Vagina (tissue), 2 donors: ENCODE data around the gene SPATA6L.

ENCODE experiments used
- POLR2A ChIP-seq, 2 donors: fragments of 450-650 bp; IDR thresholded peaks; one replicate each; pipeline ENCODE4 v1.6.1; 2017; ENCODE audit warnings: antibody characterized with exemption in 2 of 2, mild to moderate bottlenecking in 2 of 2, moderate library complexity in 2 of 2
- POLR2AphosphoS5 ChIP-seq, 2 donors: sonication (generic); formaldehyde crosslinking; IDR thresholded peaks; one replicate each; pipeline ENCODE4 v1.9.0; 2017; ENCODE audit warnings: antibody characterized with exemption in 2 of 2, mild to moderate bottlenecking in 2 of 2, low read depth in 1 of 2; ENCODE audit not compliant: insufficient read depth in 1 of 2
- TF ChIP-seq, protein P1 (sequence below), 3 experiments: fragments of 450-650 bp in 2 of 3; fragments of 200-600 bp in 1 of 3; sonication (generic) in 1 of 3; IDR thresholded peaks; one replicate each; pipeline ENCODE4 v1.5.1; 2017 to 2019; ENCODE audit warnings: antibody characterized with exemption in 3 of 3, mild to moderate bottlenecking in 2 of 3, moderate library complexity in 2 of 3

DNA sequence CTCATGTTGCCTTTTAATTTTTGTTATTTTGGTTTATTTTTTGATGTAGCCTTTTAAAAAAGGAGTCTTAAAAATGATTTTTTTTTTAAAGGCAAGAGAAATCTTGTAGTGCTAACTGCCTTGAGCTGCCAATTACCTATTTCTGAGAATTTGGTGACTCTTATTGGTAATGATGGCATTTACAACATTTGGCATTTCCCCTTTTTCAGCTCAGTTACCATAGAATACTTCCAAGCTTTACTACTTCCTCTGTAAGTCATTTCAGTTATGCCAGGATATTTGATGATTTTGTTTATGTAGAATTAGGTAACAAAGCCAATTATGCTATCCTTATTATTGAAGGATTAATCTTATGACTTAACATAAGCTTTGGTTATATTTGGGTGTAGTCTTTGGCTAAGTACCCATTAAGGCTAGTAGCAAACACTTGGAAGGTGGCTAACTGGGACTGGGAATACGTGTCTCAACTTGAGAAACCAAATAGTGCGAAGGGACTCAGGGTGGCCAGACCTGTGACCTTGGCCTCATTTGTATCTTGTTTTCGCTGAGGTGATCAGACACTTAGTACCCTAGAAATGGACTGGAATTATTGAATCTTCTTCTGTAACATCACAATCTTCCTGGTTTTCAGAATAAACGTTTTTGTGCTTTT is 40.8 kb upstream of the SPATA6L start:
- TF ChIP-seq, protein P1, sequence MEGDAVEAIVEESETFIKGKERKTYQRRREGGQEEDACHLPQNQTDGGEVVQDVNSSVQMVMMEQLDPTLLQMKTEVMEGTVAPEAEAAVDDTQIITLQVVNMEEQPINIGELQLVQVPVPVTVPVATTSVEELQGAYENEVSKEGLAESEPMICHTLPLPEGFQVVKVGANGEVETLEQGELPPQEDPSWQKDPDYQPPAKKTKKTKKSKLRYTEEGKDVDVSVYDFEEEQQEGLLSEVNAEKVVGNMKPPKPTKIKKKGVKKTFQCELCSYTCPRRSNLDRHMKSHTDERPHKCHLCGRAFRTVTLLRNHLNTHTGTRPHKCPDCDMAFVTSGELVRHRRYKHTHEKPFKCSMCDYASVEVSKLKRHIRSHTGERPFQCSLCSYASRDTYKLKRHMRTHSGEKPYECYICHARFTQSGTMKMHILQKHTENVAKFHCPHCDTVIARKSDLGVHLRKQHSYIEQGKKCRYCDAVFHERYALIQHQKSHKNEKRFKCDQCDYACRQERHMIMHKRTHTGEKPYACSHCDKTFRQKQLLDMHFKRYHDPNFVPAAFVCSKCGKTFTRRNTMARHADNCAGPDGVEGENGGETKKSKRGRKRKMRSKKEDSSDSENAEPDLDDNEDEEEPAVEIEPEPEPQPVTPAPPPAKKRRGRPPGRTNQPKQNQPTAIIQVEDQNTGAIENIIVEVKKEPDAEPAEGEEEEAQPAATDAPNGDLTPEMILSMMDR (IDR thresholded peaks at IDR 0.05): no peak
- TF ChIP-seq POLR2AphosphoS5 (IDR thresholded peaks at IDR 0.05; ENCODE audit: insufficient read depth in 1 of 2, low read depth in 1 of 2): no peak
- TF ChIP-seq POLR2A (IDR thresholded peaks at IDR 0.05): no peak
